ENCODE measurements around the gene ANKS1A.

DNA sequence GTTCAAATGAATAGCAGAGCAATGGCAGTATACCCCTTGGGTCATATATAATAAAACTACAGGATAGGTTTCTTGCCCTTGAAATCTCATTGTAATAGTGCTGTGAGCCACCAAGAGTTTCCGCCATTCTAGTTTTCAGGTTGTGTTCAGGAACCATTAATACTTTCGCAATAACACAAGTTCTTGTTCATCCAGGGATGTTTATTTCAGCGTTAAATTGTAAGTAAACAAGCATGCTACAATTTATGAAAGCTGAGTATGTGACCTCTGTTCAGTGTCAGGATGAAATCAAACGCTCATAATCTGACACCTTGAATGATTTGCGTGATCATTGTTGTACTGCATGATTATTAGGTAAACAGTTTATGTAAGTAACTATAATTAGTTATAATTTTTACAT lies 22.8 kb downstream of the ANKS1A start:
- TF ChIP-seq POLR2A (IDR thresholded peaks at IDR 0.05) = no peak
- TF ChIP-seq, protein P1, sequence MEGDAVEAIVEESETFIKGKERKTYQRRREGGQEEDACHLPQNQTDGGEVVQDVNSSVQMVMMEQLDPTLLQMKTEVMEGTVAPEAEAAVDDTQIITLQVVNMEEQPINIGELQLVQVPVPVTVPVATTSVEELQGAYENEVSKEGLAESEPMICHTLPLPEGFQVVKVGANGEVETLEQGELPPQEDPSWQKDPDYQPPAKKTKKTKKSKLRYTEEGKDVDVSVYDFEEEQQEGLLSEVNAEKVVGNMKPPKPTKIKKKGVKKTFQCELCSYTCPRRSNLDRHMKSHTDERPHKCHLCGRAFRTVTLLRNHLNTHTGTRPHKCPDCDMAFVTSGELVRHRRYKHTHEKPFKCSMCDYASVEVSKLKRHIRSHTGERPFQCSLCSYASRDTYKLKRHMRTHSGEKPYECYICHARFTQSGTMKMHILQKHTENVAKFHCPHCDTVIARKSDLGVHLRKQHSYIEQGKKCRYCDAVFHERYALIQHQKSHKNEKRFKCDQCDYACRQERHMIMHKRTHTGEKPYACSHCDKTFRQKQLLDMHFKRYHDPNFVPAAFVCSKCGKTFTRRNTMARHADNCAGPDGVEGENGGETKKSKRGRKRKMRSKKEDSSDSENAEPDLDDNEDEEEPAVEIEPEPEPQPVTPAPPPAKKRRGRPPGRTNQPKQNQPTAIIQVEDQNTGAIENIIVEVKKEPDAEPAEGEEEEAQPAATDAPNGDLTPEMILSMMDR (IDR thresholded peaks at IDR 0.05 in 8 of 11, conservative IDR thresholded peaks at IDR 0.05 in 3 of 11) = no peak
